ES-I3 (cell line): ENCODE data around the gene GALNTL6.

Experiments used
- H3K36me3 ChIP-seq: 2 replicates; pipeline ENCODE4 v1.6.1; 2013; ENCODE audit warnings: mild to moderate bottlenecking, low read length, control low read depth, moderate library complexity; ENCODE audit not compliant: insufficient read depth
- H3K4me1 ChIP-seq: 2 replicates; pipeline ENCODE4 v1.6.1; 2013; ENCODE audit warnings: mild to moderate bottlenecking, control low read depth, low read length; ENCODE audit not compliant: insufficient read depth
- H3K9ac ChIP-seq: 2 replicates; pipeline ENCODE4 v1.6.1; 2013; ENCODE audit warnings: low read depth, mild to moderate bottlenecking, low read length, moderate library complexity
- H3K9me3 ChIP-seq: 2 replicates; pipeline ENCODE4 v1.6.1; 2013; ENCODE audit warnings: mild to moderate bottlenecking, low read length, moderate library complexity; ENCODE audit not compliant: control insufficient read depth, insufficient read depth

GALNTL6 gene

GRCh38 chr4:172188248-172188988, 375.2 kb downstream of the GALNTL6 start:
- H3K36me3 ChIP-seq, result no peaks in the 10 kb centered on the region
- H3K4me1 ChIP-seq, result no peaks in the 10 kb centered on the region
- no peak overlapping the region for H3K9ac ChIP-seq
- no peaks in the 10 kb centered on the region for H3K9me3 ChIP-seq

- no peaks in the 10 kb centered on the region for H3K36me3 ChIP-seq
- H3K9ac ChIP-seq, result no peak overlapping the region
- H3K9me3 ChIP-seq, result no peaks in the 10 kb centered on the region
- H3K4me1 ChIP-seq, result no peaks in the 10 kb centered on the region
Measured at GRCh38 chr4:172202480-172203076, 389.4 kb downstream of the GALNTL6 start.

- Histone ChIP-seq H3K36me3 (no peaks in the 10 kb centered on the region), H3K9ac (no peak overlapping the region), H3K9me3 (no peaks in the 10 kb centered on the region), H3K4me1 (no peaks in the 10 kb centered on the region)
Measured at GRCh38 chr4:172207258-172207657, 394.1 kb downstream of the GALNTL6 start.

GRCh38 chr4:172207886-172208285, 394.7 kb downstream of the GALNTL6 start:
- H3K9me3 ChIP-seq, result no peaks in the 10 kb centered on the region
- H3K36me3 ChIP-seq, result no peaks in the 10 kb centered on the region
- no peak overlapping the region for H3K9ac ChIP-seq
- no peaks in the 10 kb centered on the region for H3K4me1 ChIP-seq

- H3K9me3 ChIP-seq, result no peaks in the 10 kb centered on the region
- H3K4me1 ChIP-seq, result peaks cover 6% of the 10 kb centered on the region; the same call in 1 of the 2 replicates
- no peaks in the 10 kb centered on the region for H3K36me3 ChIP-seq
- no peak overlapping the region for H3K9ac ChIP-seq
Measured at GRCh38 chr4:172220679-172221078, 407.5 kb downstream of the GALNTL6 start.

GRCh38 chr4:172225457-172225856, 412.3 kb downstream of the GALNTL6 start:
- H3K36me3 ChIP-seq, result no peaks in the 10 kb centered on the region
- no peaks in the 10 kb centered on the region for H3K4me1 ChIP-seq
- H3K9ac ChIP-seq, result no peak overlapping the region
- H3K9me3 ChIP-seq, result no peaks in the 10 kb centered on the region

GRCh38 chr4:172232966-172233365, 419.8 kb downstream of the GALNTL6 start:
- no peaks in the 10 kb centered on the region for H3K4me1 ChIP-seq
- H3K9me3 ChIP-seq, result no peaks in the 10 kb centered on the region
- no peaks in the 10 kb centered on the region for H3K36me3 ChIP-seq
- H3K9ac ChIP-seq, result no peak overlapping the region

- no peaks in the 10 kb centered on the region for H3K4me1 ChIP-seq
- no peak overlapping the region for H3K9ac ChIP-seq
- H3K9me3 ChIP-seq, result peaks cover 3% of the 10 kb centered on the region; the same call in 1 of the 2 replicates
- no peaks in the 10 kb centered on the region for H3K36me3 ChIP-seq
Measured at GRCh38 chr4:172243551-172243950, 430.3 kb downstream of the GALNTL6 start.

- Histone ChIP-seq H3K9me3 (peaks cover 3% of the 10 kb centered on the region; the same call in 1 of the 2 replicates), H3K4me1 (no peaks in the 10 kb centered on the region), H3K36me3 (no peaks in the 10 kb centered on the region), H3K9ac (no peak overlapping the region)
Measured at GRCh38 chr4:172245516-172245915, 432.3 kb downstream of the GALNTL6 start.

- Histone ChIP-seq H3K36me3 (no peaks in the 10 kb centered on the region), H3K4me1 (no peaks in the 10 kb centered on the region), H3K9ac (no peak overlapping the region)
Measured at GRCh38 chr4:172253409-172253808, 440.2 kb downstream of the GALNTL6 start.

GRCh38 chr4:172256820-172257219, 443.6 kb downstream of the GALNTL6 start:
- Histone ChIP-seq H3K4me1 (no peaks in the 10 kb centered on the region), H3K9ac (no peak overlapping the region), H3K36me3 (no peaks in the 10 kb centered on the region), H3K9me3 (no peaks in the 10 kb centered on the region)

More at GRCh38 chr4:172253409-172253808, 440.2 kb downstream of the GALNTL6 start:
- no peaks in the 10 kb centered on the region for H3K9me3 ChIP-seq

GRCh38 chr4:172270397-172270796, 457.2 kb downstream of the GALNTL6 start:
- Histone ChIP-seq H3K36me3 (no peaks in the 10 kb centered on the region), H3K9me3 (no peaks in the 10 kb centered on the region), H3K9ac (no peak overlapping the region), H3K4me1 (no peaks in the 10 kb centered on the region)

GRCh38 chr4:172287117-172287516, 473.9 kb downstream of the GALNTL6 start:
- H3K9ac ChIP-seq, result no peak overlapping the region
- no peaks in the 10 kb centered on the region for H3K4me1 ChIP-seq
- H3K9me3 ChIP-seq, result no peaks in the 10 kb centered on the region
- no peaks in the 10 kb centered on the region for H3K36me3 ChIP-seq

- no peak overlapping the region for H3K9ac ChIP-seq
- no peaks in the 10 kb centered on the region for H3K9me3 ChIP-seq
- H3K4me1 ChIP-seq, result no peaks in the 10 kb centered on the region
- H3K36me3 ChIP-seq, result no peaks in the 10 kb centered on the region
Measured at GRCh38 chr4:172305698-172306097, 492.5 kb downstream of the GALNTL6 start.

GRCh38 chr4:172308078-172308477, 494.9 kb downstream of the GALNTL6 start:
- H3K9ac ChIP-seq, result no peak overlapping the region
- no peaks in the 10 kb centered on the region for H3K36me3 ChIP-seq
- no peaks in the 10 kb centered on the region for H3K4me1 ChIP-seq
- H3K9me3 ChIP-seq, result no peaks in the 10 kb centered on the region
